GM21390 (cell line): ENCODE results near the gene TSC22D2.

Experiments
- ATAC-seq: cut with Tn5 transposase; IDR thresholded peaks from one replicate; pipeline ENCODE4 v1.9.1; 2021; ENCODE audit not compliant: unreplicated experiment

TSC22D2 gene

DNA sequence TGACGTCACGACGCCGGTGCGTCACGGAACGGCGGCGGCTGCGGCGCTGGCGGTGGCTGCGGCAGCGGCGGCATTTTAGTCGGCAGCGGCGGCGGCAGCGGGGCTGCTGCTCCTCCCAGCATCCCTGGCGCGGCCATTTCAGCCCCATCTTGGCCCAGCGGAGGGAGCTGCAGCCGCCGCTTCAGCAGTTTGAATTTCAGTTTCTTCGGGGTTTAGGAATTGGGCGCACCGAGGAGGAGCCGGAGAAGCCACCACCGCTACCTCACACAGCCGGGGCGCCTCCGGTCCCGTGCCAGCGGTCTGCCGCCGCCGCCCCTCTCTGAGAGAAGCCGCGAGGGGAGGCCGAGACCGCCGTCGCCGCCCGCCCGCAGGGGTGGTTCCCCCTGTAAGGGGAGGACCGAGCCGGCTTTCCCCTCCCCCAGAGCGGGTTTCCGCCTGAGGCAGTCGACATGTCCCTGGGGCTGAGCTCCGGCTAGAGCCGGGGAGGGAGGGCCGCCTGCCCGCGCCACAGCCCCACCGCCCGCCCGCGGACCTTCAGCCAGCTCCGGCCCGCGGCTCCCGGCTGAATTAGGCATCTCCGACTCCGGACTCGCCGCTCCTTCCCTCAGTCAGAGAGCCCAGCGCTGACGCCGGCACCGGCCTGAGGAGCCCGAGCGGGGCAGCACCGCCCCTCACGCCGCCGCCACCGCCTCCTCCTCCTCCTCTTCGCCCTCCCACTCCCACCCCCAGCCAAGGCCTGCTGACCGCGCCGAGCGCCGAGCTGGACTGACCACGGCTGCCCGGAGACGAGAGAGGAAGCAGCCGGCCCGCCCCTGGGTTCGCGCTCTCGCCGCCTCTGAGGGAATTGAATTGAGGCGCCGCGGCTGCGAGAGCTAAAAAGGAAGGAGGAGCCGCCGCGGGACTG is at the start of gene TSC22D2:
Gene TSC22D2 (plus strand): TSS at position 78 of the 904 bp plus-strand sequence. CDS start 1,053 bp downstream, outside the sequence.
- ATAC-seq, result peak; percentile 64

DNA sequence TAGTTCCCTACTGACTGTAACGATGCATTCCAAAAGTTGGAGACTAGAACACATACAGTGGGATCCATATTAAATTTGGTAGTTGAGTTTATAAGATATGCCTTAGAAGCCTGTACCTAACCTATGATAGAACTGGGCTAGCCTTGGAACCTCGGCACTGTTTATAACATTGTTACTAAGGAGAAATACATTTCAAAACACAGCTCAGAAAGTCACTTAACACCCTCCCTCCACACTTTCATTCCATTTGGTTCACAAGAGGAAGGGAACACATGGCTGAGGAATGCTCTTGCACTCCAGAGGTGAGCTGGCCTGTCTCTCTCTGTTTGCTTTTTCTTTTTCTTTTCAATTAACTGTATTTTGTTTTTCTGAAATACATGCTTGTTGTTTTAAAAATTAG is 48.7 kb upstream of the TSC22D2 start:
- ATAC-seq, result no peak

DNA sequence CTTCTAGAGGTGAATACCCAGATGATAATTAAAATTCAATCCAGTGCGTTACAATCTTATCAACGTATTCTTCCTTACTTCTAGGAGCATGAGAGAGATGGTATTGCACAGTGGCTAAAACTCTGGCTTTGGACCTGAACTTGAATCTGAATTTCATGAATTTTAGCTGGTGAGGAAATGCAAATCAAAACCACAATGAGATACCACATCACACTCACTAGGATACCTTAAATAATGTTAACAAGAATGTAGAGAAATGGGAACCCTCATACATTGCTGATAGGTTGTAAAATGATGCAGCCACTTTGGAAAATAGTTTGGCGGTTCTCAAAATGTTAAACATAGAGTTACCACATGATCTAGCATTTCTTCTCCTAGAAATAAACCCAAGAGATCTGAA is 47.1 kb upstream of the TSC22D2 start:
- ATAC-seq, result no peak

DNA sequence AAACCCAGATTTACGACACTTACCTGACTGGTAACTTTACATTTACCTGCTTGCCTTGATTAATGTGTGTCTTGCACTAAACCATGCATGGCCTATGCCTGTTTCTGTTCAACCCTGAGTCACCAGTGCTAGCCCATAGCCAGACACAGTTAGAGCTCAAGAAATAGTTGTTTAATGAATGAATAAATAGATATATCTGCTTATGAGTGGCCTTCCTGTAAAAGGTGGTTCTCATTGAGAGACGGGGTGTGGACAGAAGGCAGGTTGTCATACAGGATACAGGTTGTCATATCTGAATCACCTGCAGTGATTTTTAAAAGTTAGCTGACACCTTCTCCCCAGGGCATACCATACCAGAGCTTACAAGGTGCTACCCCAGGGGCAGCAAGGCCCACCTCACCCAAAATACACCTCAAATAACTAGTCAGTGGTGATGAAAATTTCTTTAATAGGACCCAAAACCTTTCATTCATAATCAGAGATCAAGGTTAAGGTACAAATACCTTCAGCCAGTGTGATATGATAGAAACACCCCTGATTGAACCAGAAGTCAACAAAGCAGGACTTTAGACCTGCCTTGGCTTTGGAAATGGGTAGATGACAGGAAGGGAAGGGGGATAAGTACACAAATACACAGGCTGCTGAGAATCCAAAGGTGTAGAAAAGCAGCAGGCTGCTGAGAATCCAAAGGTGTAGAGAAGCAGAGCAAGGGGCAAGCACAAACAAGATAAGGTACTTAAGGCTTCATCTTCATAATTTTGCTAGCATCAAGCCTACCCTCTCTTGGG is 45.4 kb upstream of the TSC22D2 start:
- ATAC-seq, result no peak

DNA sequence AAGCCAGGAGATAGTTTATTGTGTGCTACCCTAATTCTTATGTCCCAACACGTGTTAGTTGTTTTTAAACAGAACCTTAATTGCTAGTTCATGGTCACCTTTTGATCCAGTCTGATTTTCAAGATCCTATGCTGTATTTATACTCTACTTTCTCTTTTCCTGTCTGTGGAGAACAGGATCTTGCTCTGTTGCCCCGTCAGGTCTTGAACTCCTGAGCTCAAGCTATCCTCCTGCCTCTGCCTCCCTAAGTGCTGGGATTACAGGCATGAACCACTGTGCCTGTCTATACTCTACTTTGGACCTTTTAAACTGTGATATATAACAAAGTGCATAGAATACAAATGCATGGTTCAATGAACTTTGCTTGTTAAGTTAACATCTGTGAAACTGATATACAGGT is 44.7 kb upstream of the TSC22D2 start:
- no peak for ATAC-seq

DNA sequence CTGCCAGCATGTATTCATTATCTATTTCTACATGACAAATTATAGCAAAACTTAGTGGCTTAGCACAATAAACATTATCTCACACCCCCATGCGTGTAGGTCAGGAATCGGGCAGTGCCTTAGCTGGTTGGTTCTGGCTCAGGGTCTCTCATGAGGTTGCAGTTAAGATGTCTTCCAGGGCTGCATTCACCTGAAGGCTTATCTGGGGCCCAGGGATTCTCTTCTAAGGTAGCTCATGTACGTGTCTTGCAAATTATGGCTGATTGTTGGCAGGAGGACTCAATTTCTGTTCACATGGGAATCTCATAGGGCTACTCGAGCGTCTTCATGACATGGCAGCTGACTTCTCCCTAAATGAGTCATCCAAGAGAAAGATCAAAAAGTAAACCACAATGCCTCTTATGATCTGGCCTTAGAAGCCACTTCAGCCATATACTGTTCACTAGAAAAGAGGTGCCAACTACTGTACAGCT is 42.9 kb upstream of the TSC22D2 start:
- no peak for ATAC-seq

DNA sequence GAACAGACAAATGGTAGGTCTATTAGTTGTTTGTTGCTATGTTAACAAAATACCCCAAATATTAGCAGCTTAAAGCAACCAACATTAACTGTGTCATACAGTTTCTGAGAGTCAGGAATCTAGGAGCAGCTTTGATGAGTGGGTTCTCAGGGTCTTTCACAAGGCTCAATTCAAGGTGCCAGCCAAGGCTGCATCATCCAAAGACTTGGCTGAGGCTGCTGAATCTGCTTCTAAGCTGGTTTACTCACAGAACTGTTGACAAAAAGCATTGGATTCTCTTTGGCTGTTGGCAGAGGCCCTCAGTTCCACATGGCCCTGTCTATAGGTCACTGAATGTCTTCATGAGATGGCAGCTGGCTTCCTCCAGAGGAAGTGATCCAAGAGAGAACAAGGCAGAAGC is 40.3 kb upstream of the TSC22D2 start:
- no peak for ATAC-seq

DNA sequence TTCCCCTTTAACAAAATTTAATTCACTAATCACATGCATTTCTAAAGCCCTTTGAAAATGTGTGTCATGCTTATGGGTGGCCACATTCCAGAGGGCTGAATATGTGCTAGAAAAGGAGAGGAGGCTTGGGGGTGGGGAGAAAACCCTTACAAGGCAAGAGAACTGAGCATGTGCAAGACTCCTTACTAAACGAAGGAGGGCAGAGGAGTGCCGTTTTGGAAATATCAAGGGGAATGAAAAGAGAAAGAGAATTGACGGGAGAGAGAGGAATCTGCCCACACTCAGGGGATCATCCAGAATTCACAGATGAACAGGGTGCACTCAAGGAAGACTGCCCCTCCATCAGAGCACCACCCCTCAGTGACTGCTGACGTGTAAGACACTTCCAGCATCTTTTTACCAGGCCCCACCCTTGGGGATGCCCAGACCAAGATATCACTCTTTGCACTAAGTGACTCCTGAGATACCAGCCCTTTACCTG is 37.9 kb upstream of the TSC22D2 start:
- no peak for ATAC-seq

DNA sequence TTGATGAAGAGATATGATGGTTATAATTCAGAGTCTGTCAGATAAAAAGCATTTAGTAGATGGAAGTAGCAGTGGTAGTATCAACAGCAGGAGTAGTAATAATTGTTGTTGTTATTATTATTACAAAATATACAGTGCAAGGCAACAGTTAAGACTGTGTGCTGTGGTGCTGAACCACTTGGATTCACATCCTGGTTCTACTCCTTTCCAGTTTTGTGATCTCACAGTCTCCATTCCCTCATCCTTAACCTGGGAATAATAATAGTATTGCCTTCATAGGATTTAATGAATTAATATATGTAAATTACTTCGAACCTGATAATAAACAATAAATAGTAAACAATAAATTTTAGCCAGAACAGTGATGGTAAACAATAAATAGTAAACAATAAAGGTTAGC is 37.1 kb upstream of the TSC22D2 start:
- no peak for ATAC-seq

DNA sequence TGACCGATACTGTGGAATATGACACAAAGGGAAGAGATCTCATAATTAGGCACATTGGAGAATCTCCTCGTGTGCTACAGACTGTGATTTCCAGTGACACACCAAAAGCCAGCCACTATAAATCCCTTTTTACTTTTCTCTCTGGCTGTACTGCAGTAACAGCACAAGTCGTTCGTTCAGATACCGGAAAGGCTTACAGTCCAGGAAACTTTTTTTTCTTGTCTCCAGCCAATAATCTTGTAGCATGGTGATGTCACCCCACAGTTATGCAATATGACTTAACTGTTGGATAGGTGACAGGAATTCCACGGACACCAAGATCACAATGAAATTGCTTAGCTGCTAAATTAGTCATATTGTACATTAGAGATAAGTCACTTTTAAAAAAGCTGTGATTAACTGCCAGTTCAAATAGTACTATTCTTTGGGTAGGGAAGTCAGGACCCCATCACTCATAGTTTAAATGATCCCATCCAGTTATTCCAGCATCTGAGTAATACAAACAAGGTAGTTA is 36.3 kb upstream of the TSC22D2 start:
- ATAC-seq, result no peak

DNA sequence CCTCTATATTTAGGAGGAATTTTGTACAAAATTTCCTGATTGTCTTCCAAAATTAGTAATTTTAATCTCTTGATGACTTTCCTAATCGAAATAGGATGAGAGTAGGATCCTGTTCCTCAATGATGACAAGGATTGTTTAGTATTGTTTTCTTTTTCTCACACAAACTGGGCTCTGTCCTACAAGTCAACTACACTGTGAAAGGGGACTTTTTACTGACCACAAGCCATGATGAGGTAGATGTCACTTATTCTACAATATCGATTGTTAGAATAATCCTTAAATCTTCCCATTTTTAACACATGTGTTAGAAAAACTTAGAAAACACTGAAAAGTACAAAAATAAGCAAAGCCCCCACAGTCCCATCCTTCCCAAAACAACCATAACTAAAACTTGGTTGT is 35.8 kb upstream of the TSC22D2 start:
- no peak for ATAC-seq

DNA sequence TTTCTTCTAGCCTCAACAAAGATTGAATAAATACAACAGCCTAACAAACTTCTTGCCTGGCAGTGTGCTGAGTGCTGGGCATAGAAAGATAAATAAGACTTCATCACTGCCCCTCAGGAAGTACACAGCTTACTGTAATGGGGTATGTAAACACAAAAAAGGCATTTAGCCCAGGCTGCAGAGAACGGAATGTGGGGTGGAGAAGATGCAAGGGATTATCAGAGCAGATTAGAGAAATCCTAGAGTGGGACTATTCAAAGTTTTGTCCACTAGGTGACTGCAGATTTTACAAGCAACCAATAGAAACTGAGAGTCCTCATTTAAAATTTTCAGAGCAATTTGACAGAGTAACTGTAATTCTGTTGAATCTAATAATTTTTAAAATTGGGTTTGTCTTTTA is 35.4 kb upstream of the TSC22D2 start:
- no peak for ATAC-seq

DNA sequence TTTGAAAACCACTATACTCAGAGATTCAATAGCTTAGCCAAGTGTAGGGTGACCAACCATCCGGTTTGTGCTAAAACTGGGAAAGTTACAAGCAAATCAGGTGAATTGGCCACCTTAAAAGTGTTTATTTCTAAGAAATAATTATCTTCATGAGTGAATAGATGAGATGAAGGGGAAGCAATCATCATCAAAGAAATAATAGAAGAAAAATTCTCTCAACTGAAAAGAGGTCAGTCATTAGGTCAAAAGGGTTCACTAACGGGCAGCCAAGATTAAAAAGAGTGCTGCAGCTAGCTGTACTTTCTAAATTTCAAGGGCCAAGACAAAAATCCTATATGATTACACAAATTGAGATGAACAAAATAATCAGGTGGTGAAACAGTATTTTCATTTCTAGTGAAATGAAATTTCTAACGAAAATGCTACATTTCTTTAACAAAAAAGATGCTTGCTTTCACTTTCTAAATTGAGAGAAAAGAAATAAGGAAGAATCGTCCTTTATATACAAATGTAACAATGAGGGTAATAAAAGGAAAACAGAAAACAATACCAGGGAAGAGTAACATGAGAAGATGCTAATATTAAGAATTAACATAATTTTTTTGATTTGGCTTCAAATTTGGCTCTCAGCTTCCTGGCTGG is 34.7 kb upstream of the TSC22D2 start:
- ATAC-seq, result no peak

DNA sequence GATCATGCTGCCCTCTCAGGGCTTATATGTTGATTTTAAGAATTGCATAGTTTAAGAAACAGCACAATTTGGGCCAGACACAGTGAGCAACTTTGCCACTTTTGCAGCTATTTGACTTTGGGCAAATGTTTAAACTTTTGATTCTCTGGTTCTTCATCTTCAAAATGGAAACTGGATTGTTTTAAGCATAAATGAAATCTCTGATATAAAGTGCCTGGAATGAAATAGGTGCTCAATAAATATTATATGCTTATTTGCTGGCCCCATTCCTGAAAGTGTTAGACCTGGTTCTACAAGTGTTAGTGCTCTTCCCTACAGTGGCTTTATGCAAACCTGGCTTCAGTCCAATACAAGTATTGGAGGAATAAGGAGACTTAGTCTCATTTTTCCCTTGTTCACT is 33.1 kb upstream of the TSC22D2 start:
- no peak for ATAC-seq

DNA sequence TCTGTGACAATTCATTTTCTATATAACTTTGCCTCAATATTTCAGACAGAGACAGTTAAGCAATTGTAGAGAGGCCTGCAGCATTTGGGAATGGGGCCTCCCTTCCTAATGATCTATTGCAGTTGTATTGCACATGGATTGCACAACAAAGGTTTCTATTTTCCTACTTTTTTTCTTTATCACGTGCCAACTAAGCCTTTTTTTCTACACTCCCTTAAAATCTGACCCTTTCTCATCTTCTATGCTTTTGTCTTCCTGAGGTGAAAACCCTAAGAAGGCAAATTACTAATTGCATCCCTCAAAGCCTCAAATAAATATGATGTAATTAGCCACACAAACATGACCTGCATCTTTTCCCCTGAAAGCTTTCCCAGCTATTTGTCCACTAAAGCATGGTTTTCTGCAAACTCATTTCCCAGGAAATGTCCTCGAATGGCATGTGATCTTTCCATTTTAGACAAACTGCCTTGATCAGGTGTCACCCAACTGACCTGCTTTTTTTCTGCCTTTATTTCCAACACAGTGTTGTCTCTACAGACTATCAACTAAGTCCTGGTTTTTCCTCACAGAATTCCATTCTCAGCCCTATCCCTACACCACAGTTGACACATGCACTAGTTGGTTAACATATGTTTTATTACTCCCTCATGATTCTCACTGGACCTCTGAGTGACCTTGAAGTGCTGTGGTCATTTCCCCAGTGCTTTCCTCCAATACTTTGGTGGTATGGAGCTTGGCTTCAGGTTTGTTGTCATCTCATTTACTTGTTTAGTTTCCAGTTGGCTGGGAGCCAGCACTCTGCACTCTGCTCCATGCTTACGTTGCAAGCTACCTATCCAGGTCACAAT is 31.9 kb upstream of the TSC22D2 start:
- no peak for ATAC-seq

DNA sequence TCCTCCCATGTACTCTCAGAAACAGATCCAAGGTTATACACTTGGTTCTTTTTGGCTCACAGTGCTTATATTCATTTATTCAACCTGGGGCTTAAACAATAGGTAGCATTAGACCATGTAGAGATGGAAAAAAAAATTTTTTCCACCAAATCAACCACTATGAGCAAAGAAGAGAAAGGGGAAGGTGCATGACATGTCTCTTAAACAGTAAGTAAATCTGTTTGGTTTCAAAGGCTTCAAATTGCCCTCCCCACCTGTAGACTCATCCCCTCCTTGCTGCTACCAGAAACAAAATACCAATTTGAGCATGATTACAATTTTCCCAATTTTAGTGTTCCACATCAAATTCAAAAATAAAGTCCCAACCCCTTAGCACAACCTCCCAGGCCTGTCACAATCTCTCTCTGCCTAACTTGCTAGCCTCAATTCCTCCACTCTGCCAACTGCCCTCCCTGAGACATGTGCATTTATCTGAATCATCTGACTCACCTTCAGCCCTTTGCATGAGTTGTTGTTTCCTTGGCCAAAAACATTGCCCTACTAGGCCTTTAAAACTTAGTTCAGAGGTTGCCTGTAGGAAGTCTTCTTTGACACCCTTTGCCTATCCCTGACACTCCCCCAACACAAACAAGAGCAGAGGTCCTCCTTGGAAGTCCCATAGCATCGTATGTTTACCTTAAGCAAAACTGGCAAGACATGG is 30.3 kb upstream of the TSC22D2 start:
- no peak for ATAC-seq

DNA sequence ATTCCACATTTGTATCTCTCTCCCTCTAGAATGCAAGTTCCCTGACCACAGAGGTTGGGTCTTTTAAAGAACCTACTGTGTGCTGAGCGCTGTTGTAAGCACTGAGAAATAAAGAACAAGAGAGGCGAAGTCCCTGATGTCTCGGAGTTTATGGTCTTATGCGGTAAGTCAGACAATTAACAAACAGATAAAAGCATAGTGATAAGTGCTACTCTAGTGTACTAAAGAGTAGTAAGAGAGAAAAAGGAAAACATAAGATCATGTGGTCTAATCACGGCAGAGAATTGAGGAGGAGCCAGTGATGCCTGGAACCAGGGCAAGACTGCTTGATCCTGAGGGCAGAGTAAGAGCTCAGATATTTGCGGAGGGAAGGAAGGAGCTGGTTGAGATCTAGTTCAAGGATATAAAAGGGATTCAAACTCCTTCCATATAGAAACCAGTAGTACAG is 29.8 kb upstream of the TSC22D2 start:
- no peak for ATAC-seq

DNA sequence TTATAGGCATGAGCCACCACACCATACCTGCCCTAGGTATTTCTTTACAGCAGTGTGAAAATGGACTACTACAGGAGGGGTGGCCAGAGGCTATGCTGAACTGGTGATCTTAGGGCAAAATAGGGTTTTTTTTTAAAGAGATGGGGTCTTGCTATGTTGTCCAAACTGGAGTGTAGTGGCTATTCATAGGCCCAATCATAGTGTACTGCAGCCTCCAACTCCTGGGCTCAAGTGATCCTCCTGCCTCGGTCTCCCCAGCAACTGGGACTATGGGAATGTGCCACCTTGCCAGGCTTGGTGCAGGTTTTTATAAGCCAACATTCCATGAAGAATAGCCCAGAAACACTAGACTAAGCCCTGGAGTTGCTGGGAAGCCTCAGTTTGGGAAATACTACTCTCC is 28.6 kb upstream of the TSC22D2 start:
- ATAC-seq, result no peak
